ENCODE measurements around the gene GPS1.

GPS1 gene

DNA sequence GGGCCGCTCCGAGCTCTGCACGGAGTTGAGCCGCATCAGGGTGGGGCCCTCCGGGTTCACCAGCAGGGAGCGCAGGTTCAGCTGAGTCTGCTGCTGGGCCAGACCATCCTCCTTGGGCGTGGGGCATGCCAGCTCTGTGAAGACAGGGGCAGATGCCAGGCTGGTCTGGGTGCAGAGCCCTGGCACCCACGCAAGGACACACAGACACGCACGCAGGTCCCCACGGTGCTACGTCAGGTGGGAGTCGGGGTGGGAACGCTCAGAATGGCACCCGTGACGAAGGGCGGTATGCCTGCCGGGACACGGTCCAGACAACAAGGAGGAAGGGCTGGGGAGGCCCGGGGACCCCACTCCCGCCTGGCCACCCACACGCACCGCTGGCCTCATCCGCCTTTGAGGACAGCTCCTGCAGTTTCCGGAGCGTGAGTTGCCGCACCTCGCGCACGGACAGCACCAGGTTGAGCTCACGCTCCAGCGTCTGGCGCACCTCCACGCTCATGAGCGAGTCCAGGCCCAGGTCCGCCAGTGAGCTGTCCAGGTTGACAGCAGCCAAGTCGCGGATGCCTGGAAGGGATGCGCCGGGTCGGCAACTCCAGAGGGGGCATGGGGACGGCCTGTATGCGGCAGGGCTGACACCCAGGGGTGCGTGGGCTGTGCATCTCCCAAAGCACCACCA lies 29.2 kb downstream of the GPS1 start:
- DNase-seq: no peak

- DNase-seq: no peak
Measured at GRCh38 chr17:82081546-82081945, 29.8 kb downstream of the GPS1 start.

GRCh38 chr17:82081966-82082365 lies 30.3 kb downstream of the GPS1 start:
- DNase-seq: no peak

DNA sequence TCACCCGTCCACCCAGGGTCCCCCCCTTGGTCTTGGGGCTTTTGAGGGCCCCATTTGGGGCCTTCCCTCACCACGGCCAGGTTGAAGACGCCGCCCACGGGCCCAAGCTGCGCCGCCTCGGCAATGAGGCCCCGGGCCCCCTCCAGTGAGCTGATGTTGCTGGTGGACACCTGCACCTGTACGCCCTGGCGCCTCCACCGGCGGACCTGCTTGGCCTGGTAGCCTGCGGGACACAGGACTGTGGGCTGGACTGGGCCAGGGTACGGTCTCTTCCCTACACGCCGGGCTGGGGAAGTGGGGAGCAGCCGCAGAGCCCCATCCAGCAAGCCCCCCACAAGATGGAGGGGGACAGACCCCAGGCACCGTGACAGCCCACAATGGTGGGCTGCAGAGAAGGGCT lies 30.8 kb downstream of the GPS1 start:
- DNase-seq: no peak

DNA sequence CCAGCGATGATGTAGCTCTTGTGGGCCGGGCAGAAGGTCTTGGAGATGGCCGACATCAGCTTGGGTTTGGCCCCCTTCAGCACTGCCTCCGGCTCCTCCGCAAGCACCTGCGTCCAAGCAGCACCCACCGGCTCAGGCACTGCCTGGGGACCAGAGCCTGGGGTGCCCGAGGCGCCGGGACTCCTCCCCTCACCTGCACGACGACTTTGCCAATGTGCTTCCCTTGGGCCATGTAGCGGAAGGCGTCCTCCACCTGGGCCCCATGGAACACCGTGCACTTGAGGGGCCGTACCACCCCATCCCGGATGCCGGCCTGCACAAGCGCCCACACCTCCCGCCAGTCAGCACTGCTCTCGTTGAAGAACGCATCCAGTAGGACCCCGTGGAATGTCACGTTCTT lies 31.3 kb downstream of the GPS1 start:
- DNase-seq: no peak

- DNase-seq: no peak
Measured at GRCh38 chr17:82083533-82084359, 32.0 kb downstream of the GPS1 start.

DNA sequence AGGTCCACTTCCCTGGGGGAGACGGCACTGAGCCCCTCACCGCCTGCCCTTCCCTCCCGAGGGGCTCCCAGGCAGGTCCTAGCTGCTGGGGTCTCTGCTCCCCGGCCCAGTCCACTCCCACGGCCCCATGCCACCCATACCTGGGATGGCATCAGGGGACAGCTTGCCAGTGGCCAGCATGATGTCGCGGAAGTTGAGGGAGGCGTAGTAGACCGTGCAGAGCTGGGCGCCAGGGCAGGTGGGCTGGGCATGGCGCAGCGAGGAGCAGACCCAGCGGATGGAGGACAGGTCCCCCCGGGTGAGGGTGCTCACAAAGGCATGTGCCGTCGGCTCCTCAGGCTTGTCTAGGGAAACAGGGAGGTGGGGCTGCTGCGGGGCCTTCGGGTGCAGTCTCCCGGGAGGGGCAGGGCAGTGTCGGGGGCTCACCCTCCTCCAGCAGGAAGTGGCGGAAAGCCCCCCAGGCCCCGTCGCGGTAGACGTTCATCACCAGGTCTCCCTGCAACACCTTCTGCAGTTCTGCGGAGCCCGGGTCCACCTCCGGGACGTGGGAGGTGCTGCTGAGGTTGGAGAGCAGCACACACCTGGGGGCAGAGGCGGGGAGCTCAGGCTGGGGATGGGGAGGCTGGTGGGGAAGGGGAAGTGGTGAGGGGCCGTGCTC lies 32.8 kb downstream of the GPS1 start:
- DNase-seq: no peak

- DNase-seq: no peak
Measured at GRCh38 chr17:82085031-82085861, 33.5 kb downstream of the GPS1 start.

DNA sequence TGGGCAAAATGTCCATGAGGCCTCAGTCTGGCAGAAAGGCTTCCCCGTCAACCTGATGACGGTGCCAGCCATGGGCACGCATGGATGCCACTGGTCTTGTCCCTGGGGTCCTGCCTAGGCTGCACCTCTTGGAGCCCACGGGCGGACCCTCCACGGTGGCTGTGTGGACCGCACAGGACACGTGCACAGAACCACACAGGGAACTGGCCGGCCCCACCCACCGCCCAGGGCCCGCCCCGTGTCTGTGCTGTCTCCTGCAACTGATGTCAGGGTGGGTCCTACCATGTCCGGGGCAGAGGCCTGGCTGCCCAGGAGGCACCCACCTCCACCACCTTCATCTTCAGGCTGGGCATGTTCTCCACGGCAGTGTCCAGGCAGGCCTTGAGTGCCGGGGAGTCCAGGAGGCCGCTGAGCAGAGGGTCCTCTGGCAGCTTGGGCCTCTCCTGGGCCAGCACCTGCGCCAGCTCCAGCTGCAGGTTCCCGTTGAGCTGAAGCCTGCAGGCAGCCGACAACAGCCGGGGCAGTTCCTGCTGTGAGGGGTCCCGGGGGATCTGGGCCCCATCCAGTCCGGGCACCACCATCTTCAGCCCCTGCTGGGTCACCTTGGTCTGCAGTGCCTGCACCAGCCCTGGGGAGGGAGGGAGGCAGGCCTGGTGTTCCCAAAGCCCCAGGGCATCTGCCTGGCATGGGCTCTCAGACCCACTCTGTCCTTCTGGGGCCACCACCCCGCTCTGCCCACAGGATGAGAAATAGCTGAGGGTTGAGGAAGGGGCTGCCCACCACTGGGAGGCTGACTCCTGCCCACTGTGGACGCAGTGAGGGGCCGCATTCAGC lies 34.5 kb downstream of the GPS1 start:
- DNase-seq: no peak

- DNase-seq: no peak
Measured at GRCh38 chr17:82086941-82087906, 35.5 kb downstream of the GPS1 start.

DNA sequence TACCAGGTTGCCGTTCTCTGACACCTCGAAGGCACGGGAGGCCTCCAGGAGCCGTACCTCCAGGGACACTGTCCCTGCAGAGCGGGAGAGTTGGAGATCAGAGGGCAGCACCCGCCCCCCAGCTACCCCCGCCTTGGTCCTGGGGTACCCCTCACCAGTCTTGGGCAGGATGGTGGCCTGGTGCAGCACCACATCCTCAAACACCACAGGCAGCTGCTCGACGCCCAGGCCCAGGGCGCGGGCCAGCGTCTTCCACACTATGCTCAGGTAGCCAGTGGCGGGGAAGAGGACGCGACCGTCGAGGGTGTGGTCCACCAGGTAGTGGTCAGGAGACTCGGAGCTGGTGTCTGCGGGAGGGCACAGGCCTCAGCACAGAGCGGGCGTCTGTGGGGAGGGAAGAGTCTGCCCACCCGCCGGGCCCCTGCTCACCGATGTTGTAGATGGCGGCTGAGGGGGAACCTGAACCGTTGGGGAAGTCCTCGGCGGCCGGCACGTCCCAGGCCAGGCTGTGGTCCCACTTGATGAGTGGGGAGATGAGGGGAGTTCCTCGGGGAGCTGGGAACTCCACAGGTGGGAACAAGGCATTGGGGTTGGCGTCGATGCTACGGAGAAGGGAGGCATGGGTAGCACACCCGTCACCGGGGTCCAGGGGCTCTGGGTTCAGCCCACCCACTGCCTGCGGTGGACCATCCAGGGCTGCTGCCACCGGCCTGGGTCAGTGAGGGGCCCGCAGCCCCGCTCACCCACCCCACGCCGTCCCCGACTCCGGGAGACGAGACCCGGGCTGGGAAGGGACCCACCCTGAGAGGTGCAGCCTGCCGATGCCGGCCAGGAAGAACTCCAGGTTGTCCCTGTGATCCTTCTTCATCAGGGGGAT lies 36.5 kb downstream of the GPS1 start:
- DNase-seq: no peak

DNA sequence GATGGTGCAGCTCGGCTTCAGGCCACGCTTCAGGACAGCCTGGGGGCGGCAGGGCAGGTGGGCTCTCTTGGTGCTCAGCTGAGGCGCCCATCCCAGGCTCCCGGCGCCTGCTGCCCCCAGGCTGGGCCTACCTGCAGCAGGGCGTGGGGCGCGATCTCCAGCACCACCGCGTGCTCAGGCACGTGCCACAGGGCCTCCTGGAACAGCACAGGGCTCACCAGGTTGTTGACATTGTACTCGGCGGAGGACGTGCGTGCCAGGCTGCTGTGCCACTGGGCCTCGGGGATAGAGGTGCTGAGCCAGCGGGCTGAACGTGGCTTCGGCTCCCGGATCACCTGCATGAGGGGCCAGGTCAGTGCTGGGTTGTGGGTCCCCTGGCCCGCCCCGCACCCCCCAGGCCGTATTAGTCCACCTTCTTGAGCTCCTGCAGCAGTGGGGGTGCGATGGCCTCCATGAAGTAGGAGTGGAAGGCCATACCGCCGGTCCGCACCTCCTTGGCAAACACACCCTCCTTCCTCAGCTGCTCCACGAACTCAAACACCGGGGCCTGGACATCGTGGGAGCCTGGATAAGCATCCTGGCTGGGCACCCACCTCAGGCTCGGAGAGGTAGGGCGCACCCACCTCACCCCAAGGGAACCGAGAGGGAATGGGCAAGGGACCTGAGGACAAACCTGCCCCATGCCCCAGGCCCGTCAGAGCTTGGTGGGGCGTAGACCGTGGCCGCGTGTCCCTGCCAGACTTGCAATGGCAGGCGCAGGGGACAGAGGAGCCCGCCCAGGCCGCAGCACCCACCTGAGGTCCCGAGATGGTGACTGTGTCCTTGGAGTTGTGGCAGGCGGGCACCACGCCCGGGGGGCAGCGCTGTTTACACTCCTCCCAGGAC lies 37.4 kb downstream of the GPS1 start:
- DNase-seq: no peak

- no peak for DNase-seq
Measured at GRCh38 chr17:82089723-82090548, 38.2 kb downstream of the GPS1 start.

DNA sequence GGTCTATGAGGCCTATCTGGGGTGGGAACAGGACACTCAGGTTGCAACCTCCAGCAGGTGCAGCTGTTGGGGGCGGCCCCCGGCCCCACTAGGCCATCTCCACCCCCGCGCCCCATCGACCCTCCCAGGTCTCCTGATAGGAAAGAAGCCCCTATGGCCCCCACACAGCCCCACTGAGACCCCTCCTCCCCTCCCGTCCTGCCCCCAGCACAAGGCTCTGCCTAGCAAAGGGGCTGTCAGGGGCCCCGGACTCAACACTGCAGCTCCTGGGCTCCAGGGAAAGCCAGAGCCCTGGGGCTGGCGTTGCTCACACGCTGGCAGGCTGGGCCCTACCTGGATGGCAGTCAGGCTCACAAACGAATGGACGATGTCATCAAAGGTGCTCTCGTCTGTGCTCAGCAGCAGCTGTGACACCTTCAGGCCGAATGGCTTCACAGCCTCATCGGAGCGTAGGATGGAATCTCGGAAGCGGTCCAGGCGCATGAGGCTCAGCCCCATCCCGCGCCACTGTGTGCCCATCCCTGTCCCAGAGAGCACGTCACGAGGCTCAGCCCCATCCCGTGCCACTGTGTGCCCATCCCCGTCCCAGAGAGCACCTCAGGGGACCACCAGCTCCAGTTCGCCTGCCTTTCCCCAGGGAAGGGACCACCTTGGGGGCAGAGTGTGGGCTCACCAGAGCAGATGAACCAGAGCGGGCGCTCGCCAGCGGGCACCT lies 39.0 kb downstream of the GPS1 start:
- no peak for DNase-seq

GRCh38 chr17:82091264-82092066 lies 39.8 kb downstream of the GPS1 start:
- DNase-seq: no peak

GRCh38 chr17:82092094-82092586 lies 40.4 kb downstream of the GPS1 start:
- DNase-seq: no peak

Measured in activated CD4-positive, alpha-beta T cell treated with anti-CD3 and anti-CD28 coated beads for 4 hours (primary cell).